Astrocyte (in vitro differentiated cells and primary cell): ENCODE measurements around the gene BTBD2. TPM values are rescaled to one million over a fixed set of nuclear protein-coding genes. Genes with fewer than 3 reads are reported as not detected.

ENCODE experiments used
- DNase-seq: peaks from one replicate; pipeline ENCODE4 v3.0.0-alpha.2; 2010; ENCODE audit warnings: low read depth
- FAIRE-seq: peaks from 2 replicates; lab custom pipeline; 2011; peaks lifted over from hg19 to GRCh38; lab: Jason Lieb, UNC
- H2AFZ ChIP-seq: 2 replicates; pipeline ENCODE4 v1.6.0; 2012; ENCODE audit warnings: low read depth, low read length, inconsistent platforms
- H3K27ac ChIP-seq: 2 replicates; pipeline ENCODE4 v1.5.1; 2011; ENCODE audit warnings: low read depth, low read length, inconsistent platforms
- H3K27me3 ChIP-seq: 2 replicates; pipeline ENCODE4 v1.6.0; 2011; ENCODE audit warnings: low read length, inconsistent platforms; ENCODE audit not compliant: insufficient read depth
- H3K36me3 ChIP-seq: 2 replicates; pipeline ENCODE4 v1.5.1; 2011; ENCODE audit warnings: low read length, inconsistent platforms; ENCODE audit not compliant: insufficient read depth
- H3K4me1 ChIP-seq: 2 replicates; pipeline ENCODE4 v1.5.1; 2011; ENCODE audit warnings: low read length, inconsistent platforms; ENCODE audit not compliant: insufficient read depth
- H3K4me2 ChIP-seq: 2 replicates; pipeline ENCODE4 v1.6.0; 2012; ENCODE audit warnings: low read length, inconsistent platforms
- H3K4me3 ChIP-seq: 2 replicates; pipeline ENCODE4 v1.5.1; 2011; ENCODE audit warnings: low read depth, mild to moderate bottlenecking, low read length, inconsistent platforms; ENCODE audit not compliant: insufficient read depth
- H3K79me2 ChIP-seq: 2 replicates; pipeline ENCODE4 v1.6.0; 2012; ENCODE audit warnings: mild to moderate bottlenecking, low read length, inconsistent platforms; ENCODE audit not compliant: insufficient read depth
- H3K9ac ChIP-seq: 2 replicates; pipeline ENCODE4 v1.6.0; 2012; ENCODE audit warnings: mild to moderate bottlenecking, low read length, inconsistent platforms
- H3K9me3 ChIP-seq: 2 replicates; pipeline ENCODE4 v1.5.1; 2012; ENCODE audit warnings: low read depth, mild to moderate bottlenecking, low read length, inconsistent platforms; ENCODE audit not compliant: insufficient read depth
- H4K20me1 ChIP-seq: 2 replicates; pipeline ENCODE4 v1.6.0; 2012; ENCODE audit warnings: low read length, inconsistent platforms; ENCODE audit not compliant: insufficient read depth
- H3K27ac Mint-ChIP-seq: one replicate; pipeline ENCODE4 v1.8.0; 2021; ENCODE audit warnings: mild to moderate bottlenecking, mixed read lengths; ENCODE audit not compliant: unreplicated experiment
- H3K27me3 Mint-ChIP-seq: one replicate; pipeline ENCODE4 v1.8.0; 2021; ENCODE audit warnings: low read depth, mixed read lengths; ENCODE audit not compliant: unreplicated experiment
- H3K36me3 Mint-ChIP-seq: one replicate; pipeline ENCODE4 v1.8.0; 2021; ENCODE audit warnings: low read depth, mixed read lengths; ENCODE audit not compliant: unreplicated experiment
- H3K4me1 Mint-ChIP-seq: one replicate; pipeline ENCODE4 v1.8.0; 2021; ENCODE audit warnings: low read depth, mixed read lengths; ENCODE audit not compliant: unreplicated experiment
- H3K4me3 Mint-ChIP-seq: one replicate; pipeline ENCODE4 v1.8.0; 2021; ENCODE audit warnings: mild to moderate bottlenecking, moderate library complexity, mixed read lengths; ENCODE audit not compliant: unreplicated experiment
- H3K9me3 Mint-ChIP-seq: one replicate; pipeline ENCODE4 v1.8.0; 2021; ENCODE audit warnings: mild to moderate bottlenecking, mixed read lengths; ENCODE audit not compliant: unreplicated experiment
- CTCF ChIP-seq: IDR thresholded peaks from 2 replicates; pipeline ENCODE4 v1.5.1; 2011; ENCODE audit warnings: low read depth, mild to moderate bottlenecking, inconsistent platforms, low read length, moderate library complexity; ENCODE audit not compliant: insufficient read depth
- EZH2 ChIP-seq: IDR thresholded peaks from 2 replicates; pipeline ENCODE4 v1.6.1; 2012; ENCODE audit warnings: mild to moderate bottlenecking, low read length, inconsistent platforms; ENCODE audit not compliant: insufficient read depth
- total RNA-seq: library from RNA; stranded (reverse); gene quantifications from 2 replicates; pipeline ENCODE4 v1.2.1, GENCODE V29; 2021

BTBD2 gene
- total RNA-seq, 1 donor from 2014 or later, result 53.7 TPM

- Mint-ChIP-seq H3K4me3 (no peak overlapping the region), H3K27me3 (no peaks in the 10 kb centered on the region), H3K27ac (no peak overlapping the region), H3K9me3 (no peaks in the 10 kb centered on the region), H3K4me1 (no peaks in the 10 kb centered on the region), H3K36me3 (peaks cover 8% of the 10 kb centered on the region)
- no peak overlapping the region for H3K27ac ChIP-seq
- H3K9ac ChIP-seq, result no peak overlapping the region
- no peak for FAIRE-seq
- H3K36me3 ChIP-seq, result peaks cover 10% of the 10 kb centered on the region
- no peak for TF ChIP-seq EZH2
- no peak for TF ChIP-seq CTCF
- H3K27me3 ChIP-seq, result no peaks in the 10 kb centered on the region
- H3K4me2 ChIP-seq, result no peak overlapping the region
- no peak overlapping the region for H3K4me3 ChIP-seq
- no peaks in the 10 kb centered on the region for H3K4me1 ChIP-seq
- no peak overlapping the region for H2AFZ ChIP-seq
- no peak for DNase-seq
- H3K79me2 ChIP-seq, result no peaks in the 10 kb centered on the region
- no peaks in the 10 kb centered on the region for H3K9me3 ChIP-seq
- H4K20me1 ChIP-seq, result peaks cover 10% of the 10 kb centered on the region
Measured at GRCh38 chr19:1987197-1988187, 28.0 kb downstream of the BTBD2 start.

GRCh38 chr19:1986357-1987162, 29.0 kb downstream of the BTBD2 start:
- no peak overlapping the region for H3K27ac Mint-ChIP-seq
- no peaks in the 10 kb centered on the region for H3K27me3 ChIP-seq
- no peaks in the 10 kb centered on the region for H3K27me3 Mint-ChIP-seq
- H3K36me3 Mint-ChIP-seq, result peaks cover 5% of the 10 kb centered on the region
- no peak overlapping the region for H3K27ac ChIP-seq
- no peaks in the 10 kb centered on the region for H3K4me1 Mint-ChIP-seq
- H3K36me3 ChIP-seq, result peaks cover 14% of the 10 kb centered on the region
- no peak for DNase-seq
- TF ChIP-seq CTCF (no peak), EZH2 (no peak)
- H3K4me2 ChIP-seq, result no peak overlapping the region
- no peaks in the 10 kb centered on the region for H3K9me3 Mint-ChIP-seq
- peaks cover 10% of the 10 kb centered on the region for H4K20me1 ChIP-seq
- H3K4me3 ChIP-seq, result no peak overlapping the region
- no peak overlapping the region for H3K4me3 Mint-ChIP-seq
- no peak for FAIRE-seq
- no peak overlapping the region for H3K9ac ChIP-seq
- no peaks in the 10 kb centered on the region for H3K79me2 ChIP-seq
- no peak overlapping the region for H2AFZ ChIP-seq
- H3K4me1 ChIP-seq, result no peaks in the 10 kb centered on the region
- H3K9me3 ChIP-seq, result no peaks in the 10 kb centered on the region
